GM19455 (cell line): ENCODE measurements around the gene CMIP.

ENCODE experiments used
- ATAC-seq: cut with Tn5 transposase; IDR thresholded peaks from one replicate; pipeline ENCODE4 v1.9.1; 2021; ENCODE audit not compliant: unreplicated experiment

The CMIP gene

GRCh38 chr16:81492311-81492761 is 47.7 kb downstream of the CMIP start:
- ATAC-seq, result no peak

- ATAC-seq, result no peak
These were observed 48.6 kb downstream of the CMIP start for GRCh38 chr16:81492965-81493754.

- ATAC-seq, result no peak
These were observed 49.3 kb downstream of the CMIP start for GRCh38 chr16:81493755-81494433.

GRCh38 chr16:81494434-81494806 is 49.8 kb downstream of the CMIP start:
- ATAC-seq, result no peak

- ATAC-seq, result no peak
These were observed 50.3 kb downstream of the CMIP start for GRCh38 chr16:81494888-81495287.

- no peak for ATAC-seq
These were observed 51.0 kb downstream of the CMIP start for GRCh38 chr16:81495321-81496234.

GRCh38 chr16:81496321-81496720 is 51.7 kb downstream of the CMIP start:
- no peak for ATAC-seq

GRCh38 chr16:81496742-81497141 is 52.1 kb downstream of the CMIP start:
- no peak for ATAC-seq

GRCh38 chr16:81497690-81498089 is 53.1 kb downstream of the CMIP start:
- no peak for ATAC-seq

GRCh38 chr16:81498351-81498750 is 53.7 kb downstream of the CMIP start:
- no peak for ATAC-seq

GRCh38 chr16:81499576-81500380 is 55.2 kb downstream of the CMIP start:
- no peak for ATAC-seq

GRCh38 chr16:81500833-81501521 is 56.4 kb downstream of the CMIP start:
- no peak for ATAC-seq

- ATAC-seq, result no peak
These were observed 57.9 kb downstream of the CMIP start for GRCh38 chr16:81502396-81503070.

GRCh38 chr16:81505011-81505661 is 60.5 kb downstream of the CMIP start:
- ATAC-seq, result peak; percentile 64

- no peak for ATAC-seq
These were observed 64.8 kb downstream of the CMIP start for GRCh38 chr16:81509404-81509803.

- ATAC-seq, result no peak
These were observed 65.4 kb downstream of the CMIP start for GRCh38 chr16:81510016-81510415.

GRCh38 chr16:81511371-81511770 is 66.8 kb downstream of the CMIP start:
- ATAC-seq, result no peak

GRCh38 chr16:81513204-81514040 is 68.8 kb downstream of the CMIP start:
- no peak for ATAC-seq
